HepG2 (cell line): ENCODE measurements around the gene DCAF7. TPM values are rescaled to one million over a fixed set of nuclear protein-coding genes. Genes with fewer than 3 reads are reported as not detected.

Experiments
- KDM2A ChIP-seq: sonication (generic); formaldehyde crosslinking; IDR thresholded peaks from 2 replicates; pipeline ENCODE4 v1.4.0; 2020; ENCODE audit warnings: low read depth, missing genetic modification reagents, borderline replicate concordance
- NCOA1 ChIP-seq: sonication (generic); formaldehyde crosslinking; IDR thresholded peaks from 2 replicates; pipeline ENCODE4 v1.9.0; 2021; ENCODE audit warnings: missing genetic modification reagents
- NCOR1 ChIP-seq: fragments of 200-600 bp; sonication (generic); IDR thresholded peaks from 2 replicates; pipeline ENCODE4 v1.7.0; 2017; ENCODE audit warnings: antibody characterized with exemption, low read length, borderline replicate concordance
- SIX4 ChIP-seq: sonication (generic); formaldehyde crosslinking; IDR thresholded peaks from 2 replicates; pipeline ENCODE4 v1.4.0; 2020; ENCODE audit warnings: missing genetic modification reagents
- ZNF224 ChIP-seq: sonication (generic); formaldehyde crosslinking; IDR thresholded peaks from 2 replicates; pipeline ENCODE4 v1.5.0; 2020; ENCODE audit warnings: mild to moderate bottlenecking, missing genetic modification reagents
- ZNF274 ChIP-seq: sonication (generic); formaldehyde crosslinking; IDR thresholded peaks from 2 replicates; pipeline ENCODE4 v1.5.1; 2020; ENCODE audit warnings: mild to moderate bottlenecking, missing genetic modification reagents
- ZNF468 ChIP-seq: sonication (generic); formaldehyde crosslinking; IDR thresholded peaks from 2 replicates; pipeline ENCODE4 v1.8.0; 2022; ENCODE audit warnings: mild to moderate bottlenecking, moderate library complexity, missing genetic modification reagents
- ZNF607 ChIP-seq: sonication (generic); formaldehyde crosslinking; IDR thresholded peaks from 2 replicates; pipeline ENCODE4 v1.5.1; 2020; ENCODE audit warnings: missing genetic modification reagents, mild to moderate bottlenecking, borderline replicate concordance
- ZNF724P ChIP-seq: sonication (generic); formaldehyde crosslinking; IDR thresholded peaks from 2 replicates; pipeline ENCODE4 v1.8.0; 2022; ENCODE audit warnings: missing genetic modification reagents, borderline replicate concordance
- polyA plus RNA-seq, 8 experiments: library from polyadenylated mRNA; depleted of rRNA in 3 of 8; stranded (reverse) in 7 of 8; unstranded in 1 of 8; fragments of >200 nt; fragmentation: Illumina TruSeq in 4 of 8; extraction: Trizol in 4 of 8; gene quantifications; 2 replicates each; pipeline versions ENCODE4 v1.2.1 to v1.2.3, GENCODE V29; 2011 to 2016; ENCODE audit warnings: low read depth in 4 of 8, missing spikeins in 1 of 8, mixed read lengths in 1 of 8; ENCODE audit not compliant: insufficient read depth in 1 of 8
- total RNA-seq, 5 experiments: library from RNA; depleted of rRNA; stranded (reverse); fragments of >200 nt; fragmentation: Illumina TruSeq; extraction: Trizol; gene quantifications; 2 replicates each; pipeline ENCODE4 v1.2.3, GENCODE V29; 2016; ENCODE audit warnings: low read depth in 1 of 5
- TF ChIP-seq, protein P1 (sequence below): sonication (generic); formaldehyde crosslinking; IDR thresholded peaks from 2 replicates; pipeline ENCODE4 v1.9.0; 2022; ENCODE audit warnings: missing genetic modification reagents, mild to moderate bottlenecking, borderline replicate concordance
- TF ChIP-seq, protein P2 (sequence below): sonication (generic); formaldehyde crosslinking; IDR thresholded peaks from 2 replicates; pipeline ENCODE4 v1.4.0; 2020; ENCODE audit warnings: missing genetic modification reagents
- TF ChIP-seq, protein P3 (sequence below): sonication (generic); formaldehyde crosslinking; IDR thresholded peaks from 2 replicates; pipeline ENCODE4 v1.4.0; 2020; ENCODE audit warnings: missing genetic modification reagents
- TF ChIP-seq, protein P4 (sequence below): sonication (generic); formaldehyde crosslinking; IDR thresholded peaks from 2 replicates; pipeline ENCODE4 v1.4.0; 2020; ENCODE audit warnings: mild to moderate bottlenecking, missing genetic modification reagents
- TF ChIP-seq, protein P5 (sequence below): sonication (generic); formaldehyde crosslinking; IDR thresholded peaks from 2 replicates; pipeline ENCODE4 v1.5.1; 2020; ENCODE audit warnings: missing genetic modification reagents, mild to moderate bottlenecking, borderline replicate concordance
- TF ChIP-seq, protein P6 (sequence below): sonication (generic); formaldehyde crosslinking; IDR thresholded peaks from 2 replicates; pipeline ENCODE4 v1.4.0; 2020; ENCODE audit warnings: missing genetic modification reagents

Gene DCAF7
- total and polyA plus RNA-seq, 2 of the 13 experiments (the other 11 are each of a cell fraction or from before 2014, with no cell fraction given): 55.2 to 73.4 TPM

DNA sequence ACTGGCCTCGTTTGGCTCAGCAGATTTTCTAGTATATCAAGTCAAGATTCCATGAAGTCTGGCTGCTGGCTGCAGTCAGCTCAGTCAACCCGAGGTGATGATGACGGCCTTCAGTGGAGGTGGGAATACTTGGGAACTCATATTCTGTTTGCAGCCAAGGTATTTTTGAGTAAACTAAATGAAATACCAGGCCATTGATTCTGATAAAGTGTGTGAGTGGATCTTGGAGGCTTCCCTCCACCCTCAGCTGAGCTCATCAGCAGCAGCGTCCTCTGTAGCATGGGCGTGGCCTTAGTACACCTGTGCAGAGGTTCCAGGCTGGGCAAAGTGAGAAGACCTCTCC, 28.5 kb downstream of the DCAF7 start (continued):
- TF ChIP-seq, protein P1, sequence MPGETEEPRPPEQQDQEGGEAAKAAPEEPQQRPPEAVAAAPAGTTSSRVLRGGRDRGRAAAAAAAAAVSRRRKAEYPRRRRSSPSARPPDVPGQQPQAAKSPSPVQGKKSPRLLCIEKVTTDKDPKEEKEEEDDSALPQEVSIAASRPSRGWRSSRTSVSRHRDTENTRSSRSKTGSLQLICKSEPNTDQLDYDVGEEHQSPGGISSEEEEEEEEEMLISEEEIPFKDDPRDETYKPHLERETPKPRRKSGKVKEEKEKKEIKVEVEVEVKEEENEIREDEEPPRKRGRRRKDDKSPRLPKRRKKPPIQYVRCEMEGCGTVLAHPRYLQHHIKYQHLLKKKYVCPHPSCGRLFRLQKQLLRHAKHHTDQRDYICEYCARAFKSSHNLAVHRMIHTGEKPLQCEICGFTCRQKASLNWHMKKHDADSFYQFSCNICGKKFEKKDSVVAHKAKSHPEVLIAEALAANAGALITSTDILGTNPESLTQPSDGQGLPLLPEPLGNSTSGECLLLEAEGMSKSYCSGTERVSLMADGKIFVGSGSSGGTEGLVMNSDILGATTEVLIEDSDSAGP (CRISPR knock-in tag): peak; percentile 8
- 0 out of 2 replicates have a peak, but pooled peaks have one; percentile 10 for TF ChIP-seq KDM2A (CRISPR knock-in tag)
- TF ChIP-seq, protein P2, sequence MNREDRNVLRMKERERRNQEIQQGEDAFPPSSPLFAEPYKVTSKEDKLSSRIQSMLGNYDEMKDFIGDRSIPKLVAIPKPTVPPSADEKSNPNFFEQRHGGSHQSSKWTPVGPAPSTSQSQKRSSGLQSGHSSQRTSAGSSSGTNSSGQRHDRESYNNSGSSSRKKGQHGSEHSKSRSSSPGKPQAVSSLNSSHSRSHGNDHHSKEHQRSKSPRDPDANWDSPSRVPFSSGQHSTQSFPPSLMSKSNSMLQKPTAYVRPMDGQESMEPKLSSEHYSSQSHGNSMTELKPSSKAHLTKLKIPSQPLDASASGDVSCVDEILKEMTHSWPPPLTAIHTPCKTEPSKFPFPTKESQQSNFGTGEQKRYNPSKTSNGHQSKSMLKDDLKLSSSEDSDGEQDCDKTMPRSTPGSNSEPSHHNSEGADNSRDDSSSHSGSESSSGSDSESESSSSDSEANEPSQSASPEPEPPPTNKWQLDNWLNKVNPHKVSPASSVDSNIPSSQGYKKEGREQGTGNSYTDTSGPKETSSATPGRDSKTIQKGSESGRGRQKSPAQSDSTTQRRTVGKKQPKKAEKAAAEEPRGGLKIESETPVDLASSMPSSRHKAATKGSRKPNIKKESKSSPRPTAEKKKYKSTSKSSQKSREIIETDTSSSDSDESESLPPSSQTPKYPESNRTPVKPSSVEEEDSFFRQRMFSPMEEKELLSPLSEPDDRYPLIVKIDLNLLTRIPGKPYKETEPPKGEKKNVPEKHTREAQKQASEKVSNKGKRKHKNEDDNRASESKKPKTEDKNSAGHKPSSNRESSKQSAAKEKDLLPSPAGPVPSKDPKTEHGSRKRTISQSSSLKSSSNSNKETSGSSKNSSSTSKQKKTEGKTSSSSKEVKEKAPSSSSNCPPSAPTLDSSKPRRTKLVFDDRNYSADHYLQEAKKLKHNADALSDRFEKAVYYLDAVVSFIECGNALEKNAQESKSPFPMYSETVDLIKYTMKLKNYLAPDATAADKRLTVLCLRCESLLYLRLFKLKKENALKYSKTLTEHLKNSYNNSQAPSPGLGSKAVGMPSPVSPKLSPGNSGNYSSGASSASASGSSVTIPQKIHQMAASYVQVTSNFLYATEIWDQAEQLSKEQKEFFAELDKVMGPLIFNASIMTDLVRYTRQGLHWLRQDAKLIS: no peak
- TF ChIP-seq, protein P3, sequence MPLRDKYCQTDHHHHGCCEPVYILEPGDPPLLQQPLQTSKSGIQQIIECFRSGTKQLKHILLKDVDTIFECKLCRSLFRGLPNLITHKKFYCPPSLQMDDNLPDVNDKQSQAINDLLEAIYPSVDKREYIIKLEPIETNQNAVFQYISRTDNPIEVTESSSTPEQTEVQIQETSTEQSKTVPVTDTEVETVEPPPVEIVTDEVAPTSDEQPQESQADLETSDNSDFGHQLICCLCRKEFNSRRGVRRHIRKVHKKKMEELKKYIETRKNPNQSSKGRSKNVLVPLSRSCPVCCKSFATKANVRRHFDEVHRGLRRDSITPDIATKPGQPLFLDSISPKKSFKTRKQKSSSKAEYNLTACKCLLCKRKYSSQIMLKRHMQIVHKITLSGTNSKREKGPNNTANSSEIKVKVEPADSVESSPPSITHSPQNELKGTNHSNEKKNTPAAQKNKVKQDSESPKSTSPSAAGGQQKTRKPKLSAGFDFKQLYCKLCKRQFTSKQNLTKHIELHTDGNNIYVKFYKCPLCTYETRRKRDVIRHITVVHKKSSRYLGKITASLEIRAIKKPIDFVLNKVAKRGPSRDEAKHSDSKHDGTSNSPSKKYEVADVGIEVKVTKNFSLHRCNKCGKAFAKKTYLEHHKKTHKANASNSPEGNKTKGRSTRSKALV: no peak
- TF ChIP-seq NCOR1: no peak
- 0 out of 2 replicates have a peak, but pooled peaks have one; percentile 62 for TF ChIP-seq ZNF224 (CRISPR knock-in tag)
- TF ChIP-seq, protein P4, sequence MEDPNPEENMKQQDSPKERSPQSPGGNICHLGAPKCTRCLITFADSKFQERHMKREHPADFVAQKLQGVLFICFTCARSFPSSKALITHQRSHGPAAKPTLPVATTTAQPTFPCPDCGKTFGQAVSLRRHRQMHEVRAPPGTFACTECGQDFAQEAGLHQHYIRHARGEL (CRISPR knock-in tag): no peak
- TF ChIP-seq ZNF607 (CRISPR knock-in tag): 0 out of 2 replicates have a peak, but pooled peaks have one; percentile 33
- peak; percentile 37; the same call in 1 of the 2 replicates for TF ChIP-seq NCOA1 (CRISPR knock-in tag)
- TF ChIP-seq, protein P5, sequence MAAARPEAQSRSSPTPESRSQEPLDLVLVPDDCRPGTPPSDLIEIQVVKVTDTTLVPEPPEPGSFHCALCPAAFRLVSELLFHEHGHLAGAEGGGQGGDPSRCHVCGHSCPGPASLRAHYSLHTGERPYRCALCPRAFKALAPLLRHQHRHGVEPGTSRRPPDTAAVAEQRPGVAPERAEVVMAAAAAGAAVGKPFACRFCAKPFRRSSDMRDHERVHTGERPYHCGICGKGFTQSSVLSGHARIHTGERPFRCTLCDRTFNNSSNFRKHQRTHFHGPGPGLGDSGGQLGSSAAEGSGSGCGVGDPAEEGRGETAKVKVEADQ (CRISPR knock-in tag): 0 out of 2 replicates have a peak, but pooled peaks have one; percentile 1
- TF ChIP-seq ZNF468 (CRISPR knock-in tag): no peak
- TF ChIP-seq, protein P6, sequence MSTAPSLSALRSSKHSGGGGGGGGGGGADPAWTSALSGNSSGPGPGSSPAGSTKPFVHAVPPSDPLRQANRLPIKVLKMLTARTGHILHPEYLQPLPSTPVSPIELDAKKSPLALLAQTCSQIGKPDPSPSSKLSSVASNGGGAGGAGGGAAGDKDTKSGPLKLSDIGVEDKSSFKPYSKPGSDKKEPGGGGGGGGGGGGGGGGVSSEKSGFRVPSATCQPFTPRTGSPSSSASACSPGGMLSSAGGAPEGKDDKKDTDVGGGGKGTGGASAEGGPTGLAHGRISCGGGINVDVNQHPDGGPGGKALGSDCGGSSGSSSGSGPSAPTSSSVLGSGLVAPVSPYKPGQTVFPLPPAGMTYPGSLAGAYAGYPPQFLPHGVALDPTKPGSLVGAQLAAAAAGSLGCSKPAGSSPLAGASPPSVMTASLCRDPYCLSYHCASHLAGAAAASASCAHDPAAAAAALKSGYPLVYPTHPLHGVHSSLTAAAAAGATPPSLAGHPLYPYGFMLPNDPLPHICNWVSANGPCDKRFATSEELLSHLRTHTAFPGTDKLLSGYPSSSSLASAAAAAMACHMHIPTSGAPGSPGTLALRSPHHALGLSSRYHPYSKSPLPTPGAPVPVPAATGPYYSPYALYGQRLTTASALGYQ: 0 out of 2 replicates have a peak, but pooled peaks have one; percentile 5
- TF ChIP-seq ZNF274 (CRISPR knock-in tag): no peak; the same call in 1 of the 2 replicates
- TF ChIP-seq SIX4 (CRISPR knock-in tag): 0 out of 2 replicates have a peak, but pooled peaks have one; percentile 1
- no peak for TF ChIP-seq ZNF724P
